Heart right ventricle (tissue), 16 donors: ENCODE data around the gene CYSRT1. TPM values are rescaled to one million over a fixed set of nuclear protein-coding genes. Genes with fewer than 3 reads are reported as not detected.

ENCODE experiments used
- ATAC-seq, 8 donors: fragments of 200-7000 bp; cut with Tn5 transposase; one replicate each; pipeline ENCODE4 v1.9.1; 2020; ENCODE audit warnings: mild to moderate bottlenecking in 8 of 8, moderate library complexity in 8 of 8, moderate number of reproducible peaks in 1 of 8
- DNase-seq, 2 donors: peaks; one replicate each; pipeline ENCODE4 v3.0.0-alpha.2; 2020
- H3K27ac ChIP-seq, 10 donors: fragments of 200-600 bp; sonication (generic) in 2 of 10; one replicate each; pipeline versions ENCODE4 v1.5.0 to v1.8.0; 2020 to 2022; ENCODE audit warnings: mild to moderate bottlenecking in 3 of 10
- H3K27me3 ChIP-seq, 7 donors: fragments of 200-600 bp; one replicate each; pipeline ENCODE4 v1.8.0; 2021 to 2022; ENCODE audit warnings: mild to moderate bottlenecking in 2 of 7
- H3K36me3 ChIP-seq, 9 donors: fragments of 200-600 bp; sonication (generic) in 1 of 9; one replicate each; pipeline versions ENCODE4 v1.5.0 to v1.8.0; 2020 to 2022; ENCODE audit warnings: mild to moderate bottlenecking in 2 of 9
- H3K4me1 ChIP-seq, 9 donors: fragments of 200-600 bp; sonication (generic) in 1 of 9; one replicate each; pipeline versions ENCODE4 v1.5.0 to v1.8.0; 2020 to 2022; ENCODE audit warnings: mild to moderate bottlenecking in 4 of 9
- H3K4me3 ChIP-seq, 10 donors: fragments of 200-600 bp; sonication (generic) in 2 of 10; one replicate each; pipeline versions ENCODE4 v1.5.0 to v1.8.0; 2020 to 2022; ENCODE audit warnings: mild to moderate bottlenecking in 7 of 10, moderate library complexity in 2 of 10
- H3K9me3 ChIP-seq, 11 donors: fragments of 200-600 bp in 10 of 11; sonication (generic) in 2 of 11; one replicate each; pipeline versions ENCODE4 v1.5.0 to v1.8.0; 2013 to 2022; ENCODE audit warnings: mild to moderate bottlenecking in 2 of 11, control low read depth in 1 of 11, moderate library complexity in 1 of 11
- CTCF ChIP-seq, 9 donors: fragments of 200-600 bp; sonication (generic) in 2 of 9; IDR thresholded peaks; one replicate each; pipeline versions ENCODE4 v1.5.0 to v1.8.0; 2021 to 2022; ENCODE audit warnings: antibody characterized with exemption in 9 of 9, mild to moderate bottlenecking in 5 of 9, moderate library complexity in 1 of 9
- WGBS, 2 donors: extraction: QIAGEN DNeasy Blood & Tissue Kit; methylation state at CpG; one replicate each; pipeline ENCODE4 v1.1.7; 2013; ENCODE audit warnings: inconsistent platforms in 1 of 2; 5-methylcytosine and 5-hydroxymethylcytosine counted together
- intact Hi-C, 10 donors: fragments of 100-400 bp; cut with DNase I; formaldehyde crosslinking; loops; one replicate each; pipeline versions ENCODE4 v1.11.1 to v1.14.2; 2022
- polyA plus RNA-seq, 2 donors: library from polyadenylated mRNA; stranded (reverse); fragments of 200-250 nt; gene quantifications; one replicate each; pipeline ENCODE4 v1.2.3, GENCODE V29; 2013
- total RNA-seq, 10 donors: library from RNA; stranded (reverse); fragmentation: NEBNext Ultra II Directional in 3 of 10; extraction: Animal tissue kit (Norgen Biotek cat#: 25700) in 3 of 10; gene quantifications; one replicate each; pipeline versions ENCODE4 v1.2.1 to v1.2.4, GENCODE V29; 2021 to 2023
- donor health status: Arrhythmogenic right ventricular cardiomyopathy.
- donor health status: ischemic (EF 13 %, LVEDD 7.1; RV severe dilation, severe dysfunction).
- donor health status: healthy with polysubstance abuse.
- donor health status: DM: no; HTN: yes; CAD: no.
- donor health status: DM: no; HTN: no; CAD: no.
- donor health status: ischemic (EF 25% LVEDD 6.9; RV normal size, moderate dysfunction).
- donor health status: ischemic (EF 25% LVEDD 5.7; RV mildly dilated, moderate dysfunction).
- donor health status: healthy.
- donor health status: DM: yes; HTN: yes; CAD: no.
- donor health status: Ischemic cardiomyopathy.
- donor health status: ischemic (EF 35%, LVEDD 5.7; RV mildly dilated, moderate dysfunction).
- donor health status: nonischemic (EF 11% LVEDD 7.7; RV severe dilation, severe dysfunction).
- donor health status: DM: yes; HTN: yes; CAD: no.
- donor health status: PGD.
- donor health status: ischemic (EF 29% LVEDD 5.4; RV normal size, mild dysfunction).
- donor health status: nonischemic (EF 23%, LVEDD 6.1; RV moderate dilation, normal function).

Gene CYSRT1
- total and polyA plus RNA-seq, 12 donors = 0.19 to 0.71 (median 0.37) TPM; not detected in 4

GRCh38 chr9:137199411-137200121, 25.4 kb upstream of the CYSRT1 start:
- no peaks in the 10 kb centered on the region for H3K36me3 ChIP-seq
- DNase-seq = no peak
- H3K4me3 ChIP-seq = peak overlapping the region; percentile 32 to 84 (median 62)
- ATAC-seq = no peak
- H3K9me3 ChIP-seq = no peaks in the 10 kb centered on the region
- peaks cover 53 to 90% (median 79%) of the 10 kb centered on the region in 9 donors for H3K4me1 ChIP-seq
- H3K27ac ChIP-seq = peak overlapping the region in 7 of 10 donors; percentile 1 to 69 (median 44)
- intact Hi-C loops = loop anchor here in 1 of 10 donors (2.0 to 5.0 kb wide), 2 partner anchors 23 to 533 kb away; partner anchors contain the start of gene RNF208
- no peaks in the 10 kb centered on the region for H3K27me3 ChIP-seq
- WGBS, 2 donors = 5% methylated on average over 37 to 51 of the region's 51 CpGs
- TF ChIP-seq CTCF (IDR thresholded peaks at IDR 0.05) = no peak

- intact Hi-C loops = loop anchor here in 1 of 10 donors (2.0 kb wide), 1 partner anchor 22 kb away; the partner anchor contains the start of gene RNF208
- peak; percentile 99 to 100 for DNase-seq
- Histone ChIP-seq H3K36me3 (no peaks in the 10 kb centered on the region), H3K27ac (peak within 1 kb of the TSS; percentile 48 to 96 (median 90)), H3K4me1 (peaks cover 50 to 86% (median 76%) of the 10 kb centered on the region in 9 donors), H3K4me3 (peak within 1 kb of the TSS; percentile 42 to 84 (median 72)), H3K27me3 (no peaks in the 10 kb centered on the region), H3K9me3 (no peaks in the 10 kb centered on the region)
- ATAC-seq = peak; percentile 95 to 99 (median 98)
- 0 to 1% methylated on average over 86 to 118 of the region's 118 CpGs for WGBS, 2 donors
- TF ChIP-seq CTCF (IDR thresholded peaks at IDR 0.05) = no peak
These were observed 24.4 kb upstream of the CYSRT1 start, which contains the start of gene TPRN for GRCh38 chr9:137200311-137201204. TPRN (minus strand) TSS chr9:137200741; CDS start chr9:137200711, 30 bp downstream.

- no peak for TF ChIP-seq CTCF (IDR thresholded peaks at IDR 0.05)
- no peaks in the 10 kb centered on the region for H3K27me3 ChIP-seq
- 11% methylated on average over 23 of the region's 23 CpGs for WGBS, 2 donors
- peak overlapping the region; percentile 42 to 84 (median 72) for H3K4me3 ChIP-seq
- H3K36me3 ChIP-seq = no peaks in the 10 kb centered on the region
- ATAC-seq (no peak), DNase-seq (no peak)
- peaks cover 46 to 83% (median 74%) of the 10 kb centered on the region in 9 donors for H3K4me1 ChIP-seq
- H3K9me3 ChIP-seq = no peaks in the 10 kb centered on the region
- H3K27ac ChIP-seq = peak overlapping the region; percentile 33 to 96 (median 90)
- intact Hi-C loops = loop anchor here in 1 of 10 donors (2.0 kb wide), 1 partner anchor 21 kb away; the partner anchor contains the start of gene RNF208
These were observed 23.6 kb upstream of the CYSRT1 start for GRCh38 chr9:137201205-137201868.
